K562 (cell line): ENCODE data around the gene HDAC3. TPM values are rescaled to one million over a fixed set of nuclear protein-coding genes. Genes with fewer than 3 reads are reported as not detected.

Source experiments
- E2F1 ChIP-seq: sonication (generic); formaldehyde crosslinking; IDR thresholded peaks from 2 replicates; pipeline ENCODE4 v1.8.1; 2023; ENCODE audit warnings: mild to moderate bottlenecking, missing genetic modification reagents, moderate library complexity
- ETV5 ChIP-seq: sonication (generic); formaldehyde crosslinking; IDR thresholded peaks from 2 replicates; pipeline ENCODE4 v1.4.0; 2020; ENCODE audit warnings: low read depth, mild to moderate bottlenecking, missing genetic modification reagents
- ILK ChIP-seq: fragments of 450-650 bp; IDR thresholded peaks from 2 replicates; pipeline ENCODE4 v1.6.1; 2016; ENCODE audit warnings: missing genetic modification characterization, low read depth, mild to moderate bottlenecking, missing compliant biosample characterization, moderate library complexity, borderline replicate concordance
- MTA1 ChIP-seq: fragments of 450-650 bp; IDR thresholded peaks from 2 replicates; pipeline ENCODE4 v1.6.1; 2017; ENCODE audit warnings: borderline replicate concordance
- NCOA1 ChIP-seq: fragments of 450-650 bp; IDR thresholded peaks from 2 replicates; pipeline ENCODE4 v1.6.1; 2016; ENCODE audit warnings: low read depth
- NR2F6 ChIP-seq: fragments of 450-650 bp; formaldehyde crosslinking; IDR thresholded peaks from 2 replicates; pipeline ENCODE4 v1.4.0; 2020; ENCODE audit warnings: mild to moderate bottlenecking
- PHF8 ChIP-seq: fragments of 200-600 bp; sonication (generic); IDR thresholded peaks from 2 replicates; pipeline ENCODE4 v1.6.1; 2012; ENCODE audit warnings: mixed run types, mild to moderate bottlenecking, inconsistent platforms, low read length, moderate library complexity, borderline replicate concordance
- SETDB1 ChIP-seq: IDR thresholded peaks from one replicate; pipeline ENCODE4 v1.6.1; 2012; ENCODE audit warnings: low read length, control low read depth, inconsistent platforms
- SIN3A ChIP-seq, 2 experiments: fragments of 150-350 bp in 1 of 2; IDR thresholded peaks; 2 replicates each; pipeline ENCODE4 v1.6.1; 2011 to 2016; ENCODE audit warnings: borderline replicate concordance in 2 of 2, low read depth in 2 of 2, low read length in 2 of 2, mild to moderate bottlenecking in 2 of 2, moderate library complexity in 2 of 2; ENCODE audit not compliant: control insufficient read depth in 1 of 2
- SRSF9 ChIP-seq: fragments of 200-400 bp; formaldehyde crosslinking; IDR thresholded peaks from 2 replicates; pipeline ENCODE4 v1.6.1; 2017; ENCODE audit warnings: low read depth, low read length, borderline replicate concordance
- ZBTB11 ChIP-seq, 3 experiments: fragments of 200-800 bp in 1 of 3; fragments of 250-450 bp in 1 of 3; fragments of 450-650 bp in 1 of 3; sonication (Bioruptor Pico) in 1 of 3; sonication (Bioruptor generic) in 1 of 3; formaldehyde crosslinking in 1 of 3; IDR thresholded peaks; 2 replicates each; pipeline versions ENCODE4 v1.6.1 to v1.8.0; 2016 to 2022; ENCODE audit warnings: mild to moderate bottlenecking in 2 of 3, missing genetic modification characterization in 2 of 3, missing compliant biosample characterization in 1 of 3, moderate library complexity in 1 of 3
- ZNF124 ChIP-seq: sonication (generic); formaldehyde crosslinking; IDR thresholded peaks from 2 replicates; pipeline ENCODE4 v1.8.1; 2022; ENCODE audit warnings: missing genetic modification reagents
- ZNF324 ChIP-seq: fragments of 250-450 bp; sonication (Bioruptor Pico); IDR thresholded peaks from 2 replicates; pipeline ENCODE4 v1.4.0; 2020; ENCODE audit warnings: mild to moderate bottlenecking
- ZNF354B ChIP-seq: fragments of 250-450 bp; sonication (Bioruptor Pico); IDR thresholded peaks from 2 replicates; pipeline ENCODE4 v1.4.0; 2020
- ZNF76 ChIP-seq: fragments of 250-450 bp; sonication (Bioruptor Pico); IDR thresholded peaks from 2 replicates; pipeline ENCODE4 v1.4.0; 2020; ENCODE audit warnings: mild to moderate bottlenecking, moderate library complexity, borderline replicate concordance
- polyA plus RNA-seq, 8 experiments: library from polyadenylated mRNA; depleted of rRNA in 4 of 8; stranded (reverse) in 5 of 8; unstranded in 3 of 8; fragments of >200 nt; fragmentation: Nextera tagmentation in 2 of 8; fragmentation: Illumina TruSeq in 1 of 8; extraction: Ambion mirVana in 2 of 8; extraction: Trizol in 1 of 8; gene quantifications; 2 replicates each; pipeline versions ENCODE4 v1.2.1 to v1.2.3, GENCODE V29; 2011 to 2014; ENCODE audit warnings: inconsistent platforms in 1 of 8, missing spikeins in 1 of 8
- total RNA-seq, 7 experiments: library from RNA; depleted of rRNA in 6 of 7; stranded (reverse); fragments of >200 nt in 6 of 7; fragmentation: Illumina TruSeq in 2 of 7; extraction: Trizol in 2 of 7; gene quantifications; 2 replicates each; pipeline versions ENCODE4 v1.2.1 to v1.2.3, GENCODE V29; 2011 to 2021; ENCODE audit warnings: low replicate concordance in 1 of 7
- TF ChIP-seq, protein P1 (sequence below): sonication (generic); formaldehyde crosslinking; IDR thresholded peaks from 2 replicates; pipeline ENCODE4 v1.8.1; 2023; ENCODE audit warnings: mild to moderate bottlenecking, missing genetic modification reagents

The HDAC3 gene
- total and polyA plus RNA-seq, 9 of the 15 experiments (the other 6 are each of a cell fraction or from before 2014, with no cell fraction given), result 89.7 to 191 (median 119) TPM

GRCh38 chr5:141650851-141651727, 14.4 kb upstream of the HDAC3 start, which contains the start of gene FCHSD1 (continued):
- TF ChIP-seq ZBTB11 (CRISPR knock-in tag; IDR thresholded peaks at IDR 0.05) (0 out of 6 replicates have a peak, but pooled peaks of 1 of the 3 experiments have one; percentile 57), ZNF354B (CRISPR knock-in tag) (no peak), ETV5 (CRISPR knock-in tag) (no peak; the same call in 1 of the 2 replicates), ZNF124 (no peak), ZNF76 (CRISPR knock-in tag) (no peak), NCOA1 (no peak), NR2F6 (CRISPR knock-in tag) (no peak), PHF8 (peak; percentile 80; the same call in 1 of the 2 replicates), E2F1 (CRISPR knock-in tag) (0 out of 2 replicates have a peak, but pooled peaks have one; percentile 61), ILK (tag) (no peak), SETDB1 (no peak), SRSF9 (no peak), ZNF324 (CRISPR knock-in tag) (no peak), SIN3A (IDR thresholded peaks at IDR 0.05; ENCODE audit: borderline replicate concordance in 2 of 2, control insufficient read depth in 1 of 2, low read depth in 2 of 2, low read length in 2 of 2) (peak; percentile 65 to 70; a peak in 2 of 4 replicates), MTA1 (no peak)
- TF ChIP-seq, protein P1, sequence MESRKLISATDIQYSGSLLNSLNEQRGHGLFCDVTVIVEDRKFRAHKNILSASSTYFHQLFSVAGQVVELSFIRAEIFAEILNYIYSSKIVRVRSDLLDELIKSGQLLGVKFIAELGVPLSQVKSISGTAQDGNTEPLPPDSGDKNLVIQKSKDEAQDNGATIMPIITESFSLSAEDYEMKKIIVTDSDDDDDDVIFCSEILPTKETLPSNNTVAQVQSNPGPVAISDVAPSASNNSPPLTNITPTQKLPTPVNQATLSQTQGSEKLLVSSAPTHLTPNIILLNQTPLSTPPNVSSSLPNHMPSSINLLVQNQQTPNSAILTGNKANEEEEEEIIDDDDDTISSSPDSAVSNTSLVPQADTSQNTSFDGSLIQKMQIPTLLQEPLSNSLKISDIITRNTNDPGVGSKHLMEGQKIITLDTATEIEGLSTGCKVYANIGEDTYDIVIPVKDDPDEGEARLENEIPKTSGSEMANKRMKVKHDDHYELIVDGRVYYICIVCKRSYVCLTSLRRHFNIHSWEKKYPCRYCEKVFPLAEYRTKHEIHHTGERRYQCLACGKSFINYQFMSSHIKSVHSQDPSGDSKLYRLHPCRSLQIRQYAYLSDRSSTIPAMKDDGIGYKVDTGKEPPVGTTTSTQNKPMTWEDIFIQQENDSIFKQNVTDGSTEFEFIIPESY, result no peak
